Type B pancreatic cell (in vitro differentiated cells): Measurements from ENCODE around the gene EVPLL. TPM values are rescaled to one million over a fixed set of nuclear protein-coding genes. Genes with fewer than 3 reads are reported as not detected.

Experiments used
- DNase-seq: peaks from one replicate; pipeline ENCODE4 v3.0.0; 2021; ENCODE audit warnings: mixed read lengths; ENCODE audit not compliant: unreplicated experiment; ENCODE audit errors: extremely low spot score
- H3K27ac Mint-ChIP-seq: 2 replicates; pipeline ENCODE4 v1.8.0; 2021; ENCODE audit warnings: mild to moderate bottlenecking, mixed read lengths
- H3K27me3 Mint-ChIP-seq: 2 replicates; pipeline ENCODE4 v1.8.0; 2021; ENCODE audit warnings: mixed read lengths
- H3K36me3 Mint-ChIP-seq: 2 replicates; pipeline ENCODE4 v1.8.0; 2021; ENCODE audit warnings: mixed read lengths
- H3K4me1 Mint-ChIP-seq: one replicate; pipeline ENCODE4 v1.8.0; 2021; ENCODE audit warnings: mixed read lengths; ENCODE audit not compliant: unreplicated experiment
- H3K4me3 Mint-ChIP-seq: 2 replicates; pipeline ENCODE4 v1.8.0; 2021; ENCODE audit warnings: mild to moderate bottlenecking, mixed read lengths
- H3K9me3 Mint-ChIP-seq: 2 replicates; pipeline ENCODE4 v1.8.0; 2021; ENCODE audit warnings: mixed read lengths
- CTCF ChIP-seq: fragments of 200-600 bp; sonication (generic); conservative IDR thresholded peaks from 2 replicates; pipeline ENCODE4 v1.5.0; 2021; ENCODE audit warnings: antibody characterized with exemption, mild to moderate bottlenecking
- total RNA-seq: library from RNA; stranded (reverse); gene quantifications from 2 replicates; pipeline ENCODE4 v1.2.1, GENCODE V29; 2021; ENCODE audit warnings: low replicate concordance

Gene EVPLL
- total RNA-seq, 1 donor from 2014 or later, result not detected

DNA sequence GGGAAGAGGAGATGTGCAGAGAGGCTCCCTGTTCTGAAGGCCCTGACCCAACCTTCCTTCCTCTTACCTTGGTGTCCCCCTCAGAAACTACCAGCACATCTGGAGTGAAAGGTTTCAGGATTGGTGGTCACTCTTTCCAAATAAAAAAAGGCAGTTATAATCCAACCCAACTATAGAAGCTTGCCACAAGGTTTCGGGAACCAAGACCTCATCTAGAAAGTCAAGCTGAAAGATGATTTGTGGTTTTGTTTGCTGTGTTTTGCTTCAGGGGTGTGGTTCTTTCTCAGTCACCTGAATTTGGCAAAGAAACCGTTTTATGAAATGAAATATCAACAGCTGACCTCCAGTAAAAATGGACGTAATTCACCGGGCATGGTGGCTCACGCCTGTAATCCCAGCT, 33.6 kb upstream of the EVPLL start:
- Mint-ChIP-seq H3K36me3 (peaks cover 19% of the 10 kb centered on the region), H3K27ac (no peak overlapping the region), H3K4me3 (no peak overlapping the region), H3K27me3 (no peaks in the 10 kb centered on the region), H3K9me3 (no peaks in the 10 kb centered on the region), H3K4me1 (no peaks in the 10 kb centered on the region)
- no peak for TF ChIP-seq CTCF
- DNase-seq, result no peak

DNA sequence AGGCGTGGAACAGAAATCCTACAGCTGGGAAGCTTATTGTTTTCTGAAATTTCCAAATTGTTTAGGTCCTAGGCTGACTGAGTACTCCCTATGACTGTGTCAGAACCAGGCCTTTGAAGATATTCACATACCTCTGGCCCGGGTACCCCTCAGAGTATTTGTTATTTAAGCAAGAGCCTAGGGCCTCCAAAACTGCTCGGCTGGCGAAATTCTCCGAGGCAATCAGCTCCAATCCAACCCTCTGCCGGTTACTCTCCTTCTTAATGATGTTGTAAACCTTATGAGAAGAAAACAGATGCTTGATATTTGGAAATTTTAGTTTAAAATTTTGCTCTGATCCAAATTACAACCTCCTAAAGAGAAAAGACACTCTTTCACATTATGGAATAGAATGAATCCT, 24.0 kb upstream of the EVPLL start:
- no peak for TF ChIP-seq CTCF
- H3K4me3 Mint-ChIP-seq, result no peak overlapping the region
- H3K27me3 Mint-ChIP-seq, result no peaks in the 10 kb centered on the region
- H3K27ac Mint-ChIP-seq, result no peak overlapping the region
- DNase-seq, result no peak
- no peaks in the 10 kb centered on the region for H3K4me1 Mint-ChIP-seq
- no peaks in the 10 kb centered on the region for H3K9me3 Mint-ChIP-seq
- H3K36me3 Mint-ChIP-seq, result peaks cover 7% of the 10 kb centered on the region

GRCh38 chr17:18356624-18357023, 21.0 kb upstream of the EVPLL start:
- H3K9me3 Mint-ChIP-seq, result no peaks in the 10 kb centered on the region
- no peak for DNase-seq
- no peaks in the 10 kb centered on the region for H3K4me1 Mint-ChIP-seq
- peaks cover 7% of the 10 kb centered on the region for H3K36me3 Mint-ChIP-seq
- H3K27ac Mint-ChIP-seq, result no peak overlapping the region
- no peak overlapping the region for H3K4me3 Mint-ChIP-seq
- TF ChIP-seq CTCF, result no peak
- no peaks in the 10 kb centered on the region for H3K27me3 Mint-ChIP-seq

GRCh38 chr17:18360518-18360917, 17.1 kb upstream of the EVPLL start:
- H3K27ac Mint-ChIP-seq, result no peak overlapping the region
- H3K4me3 Mint-ChIP-seq, result no peak overlapping the region
- no peak for TF ChIP-seq CTCF
- peaks cover 5% of the 10 kb centered on the region for H3K36me3 Mint-ChIP-seq
- H3K9me3 Mint-ChIP-seq, result no peaks in the 10 kb centered on the region
- no peak for DNase-seq
- no peaks in the 10 kb centered on the region for H3K27me3 Mint-ChIP-seq
- peaks cover 9% of the 10 kb centered on the region for H3K4me1 Mint-ChIP-seq

DNA sequence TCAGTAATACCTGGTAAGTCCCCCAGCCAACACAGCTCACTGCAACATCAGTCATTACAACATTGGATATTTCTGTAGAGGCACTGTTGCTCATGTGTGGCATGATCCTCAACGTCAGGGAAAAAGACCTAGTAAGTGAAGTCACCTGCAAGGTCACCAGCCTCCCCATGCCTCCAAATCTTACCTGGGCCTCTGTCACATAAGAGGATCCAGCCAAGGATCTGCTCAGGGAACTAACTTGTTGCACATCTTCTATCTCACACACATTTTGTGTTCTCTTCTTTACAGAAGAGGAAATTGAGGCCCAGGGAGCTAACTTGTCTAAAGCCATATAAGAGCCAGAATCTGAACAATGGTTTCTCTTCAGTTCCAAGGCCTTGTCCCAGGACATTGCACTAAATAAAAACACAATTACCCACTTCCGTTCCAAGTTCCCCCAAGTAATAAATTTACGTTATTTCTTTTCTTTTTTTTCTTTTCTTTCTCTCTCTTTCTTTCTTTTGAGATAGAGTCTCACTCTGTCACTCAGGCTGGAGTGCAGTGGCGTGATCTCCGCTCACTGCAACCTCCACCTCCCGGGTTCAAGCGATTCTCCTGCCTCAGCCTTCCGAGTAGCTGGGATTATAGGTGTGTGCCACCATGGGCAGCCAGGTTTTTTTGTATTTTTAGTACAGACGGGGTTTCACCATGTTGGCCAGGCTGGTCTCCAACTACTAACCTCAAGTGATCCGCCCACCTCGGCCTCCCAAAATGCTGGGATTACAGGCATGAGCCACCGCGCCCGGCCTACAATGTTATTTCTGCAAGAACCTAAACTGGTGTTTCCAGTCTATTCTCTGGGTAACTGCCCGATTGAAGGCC, 15.5 kb upstream of the EVPLL start:
- no peak for DNase-seq
- TF ChIP-seq CTCF, result no peak
- Mint-ChIP-seq H3K27me3 (no peaks in the 10 kb centered on the region), H3K4me1 (peaks cover 9% of the 10 kb centered on the region), H3K9me3 (no peaks in the 10 kb centered on the region), H3K27ac (peak overlapping the region; percentile 68), H3K36me3 (no peaks in the 10 kb centered on the region), H3K4me3 (peak overlapping the region; percentile 94)
